HCT116 (cell line): ENCODE data around the gene KIF5A. TPM values are rescaled to one million over a fixed set of nuclear protein-coding genes. Genes with fewer than 3 reads are reported as not detected.

Experiments used
- ATAC-seq: fragments of 200-7000 bp; cut with Tn5 transposase; 2 replicates; pipeline ENCODE4 v1.9.1; 2020; ENCODE audit warnings: mild to moderate bottlenecking, moderate library complexity
- BruUV-seq: library from RNA; stranded (reverse); fragments of 400-500 nt; replicated peaks from 2 replicates; lab custom pipeline; 2021; lab: Mats Ljungman, UMichigan
- CTCF ChIA-PET: fragments of 300-600 bp; sonication (Branson Sonifier 250); formaldehyde crosslinking; loops from one replicate; lab custom pipeline; 2021; ENCODE audit warnings: antibody characterized with exemption; lab: Charles Lee
- POLR2A ChIA-PET: fragments of 300-600, 350-600 bp; sonication (Branson Sonifier 250); formaldehyde crosslinking; loops from one replicate; lab custom pipeline; 2021; ENCODE audit warnings: antibody characterized with exemption; lab: Charles Lee
- RAD21 ChIA-PET, 2 experiments: fragments of 300-600 bp; sonication (Branson Sonifier 250); formaldehyde crosslinking; loops; one replicate each; lab custom pipeline; 2023; ENCODE audit warnings: low total read pairs in 2 of 2; ENCODE audit not compliant: uncharacterized antibody in 2 of 2, unreplicated experiment in 2 of 2, low non-redundant PET in 1 of 2; lab: Charles Lee
- DNase-seq: peaks from one replicate; pipeline ENCODE4 v3.0.0-alpha.2; 2010; ENCODE audit warnings: low read depth, low spot score
- H2AFZ ChIP-seq: fragments of 200-600 bp; shearing (Covaris generic), sonication (generic); 2 replicates; pipeline ENCODE4 v1.6.1; 2017; ENCODE audit warnings: low read depth, mixed run types, mixed read lengths, antibody characterized with exemption, low read length; ENCODE audit not compliant: poor library complexity, severe bottlenecking
- H3K27ac ChIP-seq: 2 replicates; pipeline ENCODE4 v1.5.1; 2012; ENCODE audit warnings: low read depth, low read length
- H3K27me3 ChIP-seq: fragments of 200-600 bp; sonication (generic); 2 replicates; pipeline ENCODE4 v1.6.1; 2016; ENCODE audit warnings: mixed run types, low read length, mixed read lengths; ENCODE audit not compliant: insufficient read depth
- H3K36me3 ChIP-seq, 2 experiments: fragments of 200-500 bp in 1 of 2; fragments of 200-600 bp in 1 of 2; sonication (Bioruptor generic) in 1 of 2; sonication (generic) in 1 of 2; 2 replicates each; pipeline versions ENCODE4 v1.5.1 to v1.6.1; 2014 to 2016; ENCODE audit warnings: low read length in 2 of 2, inconsistent platforms in 1 of 2, mixed read lengths in 1 of 2, mixed run types in 1 of 2; ENCODE audit not compliant: insufficient read depth in 2 of 2, control insufficient read depth in 1 of 2
- H3K4me1 ChIP-seq, 2 experiments: fragments of 200-600 bp in 1 of 2; sonication (generic) in 1 of 2; 2 replicates each; pipeline versions ENCODE4 v1.5.1 to v1.6.1; 2012 to 2017; ENCODE audit warnings: low read length in 2 of 2, inconsistent platforms in 1 of 2, mild to moderate bottlenecking in 1 of 2, mixed read lengths in 1 of 2, mixed run types in 1 of 2, moderate library complexity in 1 of 2; ENCODE audit not compliant: insufficient read depth in 2 of 2, control insufficient read depth in 1 of 2
- H3K4me2 ChIP-seq: fragments of 200-600 bp; sonication (generic); 2 replicates; pipeline ENCODE4 v1.6.1; 2017; ENCODE audit warnings: mixed run types, low read length, mixed read lengths
- H3K4me3 ChIP-seq, 2 experiments: fragments of 200-600 bp in 1 of 2; sonication (generic) in 1 of 2; replicated peaks in 1 of 2; 2 replicates each; pipeline ENCODE4 v1.5.1; 2011 to 2016; ENCODE audit warnings: low read length in 2 of 2, control low read depth in 1 of 2, low read depth in 1 of 2, mild to moderate bottlenecking in 1 of 2, mixed read lengths in 1 of 2, mixed run types in 1 of 2
- H3K79me2 ChIP-seq: fragments of 200-600 bp; sonication (generic); 2 replicates; pipeline ENCODE4 v1.6.1; 2017; ENCODE audit warnings: mild to moderate bottlenecking, mixed run types, low read length, moderate library complexity, mixed read lengths; ENCODE audit not compliant: insufficient read depth
- H3K9ac ChIP-seq: fragments of 200-600 bp; sonication (generic); 2 replicates; pipeline ENCODE4 v1.6.1; 2016; ENCODE audit warnings: low read length, mixed read lengths
- H3K9me2 ChIP-seq: fragments of 200-600 bp; sonication (generic), shearing (Covaris generic); 2 replicates; pipeline ENCODE4 v1.6.1; 2017; ENCODE audit warnings: mixed run types, mild to moderate bottlenecking, moderate library complexity; ENCODE audit not compliant: insufficient read depth
- H3K9me3 ChIP-seq, 2 experiments: fragments of 200-500 bp in 1 of 2; fragments of 200-600 bp in 1 of 2; sonication (Bioruptor generic) in 1 of 2; sonication (generic) in 1 of 2; 2 replicates each; pipeline ENCODE4 v1.6.1; 2014 to 2017; ENCODE audit warnings: low read length in 2 of 2, mixed read lengths in 2 of 2, inconsistent platforms in 1 of 2, low read depth in 1 of 2, mild to moderate bottlenecking in 1 of 2, mixed run types in 1 of 2, moderate library complexity in 1 of 2; ENCODE audit not compliant: control insufficient read depth in 1 of 2, insufficient read depth in 1 of 2
- H4K20me1 ChIP-seq: fragments of 200-600 bp; sonication (generic), shearing (Covaris generic); 2 replicates; pipeline ENCODE4 v1.6.1; 2017; ENCODE audit warnings: mixed run types, mild to moderate bottlenecking, moderate library complexity; ENCODE audit not compliant: insufficient read depth
- CBX3 ChIP-seq: IDR thresholded peaks from 2 replicates; pipeline ENCODE4 v1.6.1; 2012; ENCODE audit warnings: low read depth
- CEBPB ChIP-seq: IDR thresholded peaks from 2 replicates; pipeline ENCODE4 v1.6.1; 2012; ENCODE audit warnings: low read depth
- CTCF ChIP-seq, 3 experiments: fragments of 200-600 bp in 1 of 3; sonication (generic) in 1 of 3; IDR thresholded peaks in 2 of 3; conservative IDR thresholded peaks in 1 of 3; 2 replicates each; pipeline ENCODE4 v1.5.1; 2012 to 2017; ENCODE audit warnings: low read depth in 2 of 3, low read length in 2 of 3, antibody characterized with exemption in 1 of 3, borderline replicate concordance in 1 of 3, control low read depth in 1 of 3, mild to moderate bottlenecking in 1 of 3, mixed read lengths in 1 of 3, mixed run types in 1 of 3, moderate library complexity in 1 of 3; ENCODE audit not compliant: insufficient read depth in 1 of 3
- ELF1 ChIP-seq: IDR thresholded peaks from 2 replicates; pipeline ENCODE4 v1.6.1; 2012; ENCODE audit warnings: low read depth, borderline replicate concordance
- EZH2phosphoT487 ChIP-seq: fragments of 200-600 bp; IDR thresholded peaks from 2 replicates; pipeline ENCODE4 v1.6.1; 2018; ENCODE audit warnings: antibody characterized with exemption, borderline replicate concordance
- FOSL1 ChIP-seq: IDR thresholded peaks from 2 replicates; pipeline ENCODE4 v1.6.1; 2012; ENCODE audit warnings: low read depth
- JUND ChIP-seq: IDR thresholded peaks from 2 replicates; pipeline ENCODE4 v1.6.1; 2012
- POLR2A ChIP-seq: IDR thresholded peaks from 2 replicates; pipeline ENCODE4 v1.7.0; 2011; ENCODE audit warnings: borderline replicate concordance; ENCODE audit not compliant: insufficient read depth, insufficient read length; ENCODE audit errors: extremely low read depth
- POLR2AphosphoS5 ChIP-seq: IDR thresholded peaks from 2 replicates; pipeline ENCODE4 v1.6.1; 2011; ENCODE audit warnings: mild to moderate bottlenecking, low read depth, low read length, moderate library complexity
- RAD21 ChIP-seq: IDR thresholded peaks from 2 replicates; pipeline ENCODE4 v1.6.1; 2012; ENCODE audit warnings: low read depth, mild to moderate bottlenecking
- SIN3A ChIP-seq: IDR thresholded peaks from 2 replicates; pipeline ENCODE4 v1.6.1; 2012; ENCODE audit warnings: low read depth
- SRF ChIP-seq: IDR thresholded peaks from 2 replicates; pipeline ENCODE4 v1.6.1; 2012; ENCODE audit warnings: low read depth
- TCF7L2 ChIP-seq: IDR thresholded peaks from 2 replicates; pipeline ENCODE4 v1.7.0; 2011; ENCODE audit warnings: borderline replicate concordance, inconsistent platforms; ENCODE audit not compliant: insufficient read depth, insufficient read length; ENCODE audit errors: extremely low read depth
- YY1 ChIP-seq: IDR thresholded peaks from 2 replicates; pipeline ENCODE4 v1.6.1; 2011; ENCODE audit warnings: low read length, low read depth, moderate library complexity, mild to moderate bottlenecking; ENCODE audit not compliant: insufficient replicate concordance; ENCODE audit errors: extremely low read depth
- ZFX ChIP-seq: fragments of 450-650 bp; IDR thresholded peaks from 2 replicates; pipeline ENCODE4 v1.6.1; 2017
- ZNF274 ChIP-seq: fragments of 200-500 bp; sonication (Bioruptor generic); IDR thresholded peaks from 2 replicates; pipeline ENCODE4 v1.6.1; 2014; ENCODE audit warnings: mild to moderate bottlenecking, low read depth, low read length, inconsistent platforms
- intact Hi-C: fragments of 100-400 bp; cut with micrococcal nuclease; formaldehyde crosslinking; loops from 2 replicates; pipeline ENCODE4 v1.10.0; 2022
- total RNA-seq: library from RNA; stranded (reverse); gene quantifications from one replicate; pipeline ENCODE4 v1.2.1, GENCODE V29; 2021; ENCODE audit not compliant: unreplicated experiment
- TF ChIP-seq, protein P1 (sequence below): IDR thresholded peaks from 2 replicates; pipeline ENCODE4 v1.6.1; 2012
- TF ChIP-seq, protein P2 (sequence below): IDR thresholded peaks from 2 replicates; pipeline ENCODE4 v1.6.1; 2012; ENCODE audit warnings: low read depth
- TF ChIP-seq, protein P3 (sequence below): IDR thresholded peaks from 2 replicates; pipeline ENCODE4 v1.6.1; 2012

Gene KIF5A
- total RNA-seq, 1 experiment from 2014 or later = 5.2 TPM

- no peak overlapping the region for H2AFZ ChIP-seq
- TF ChIP-seq CEBPB (no peak), EZH2phosphoT487 (no peak), POLR2AphosphoS5 (no peak), TCF7L2 (no peak), FOSL1 (no peak), ELF1 (no peak), SRF (no peak), RAD21 (no peak), CBX3 (no peak), POLR2A (no peak), YY1 (no peak), JUND (no peak), ZFX (no peak), ZNF274 (no peak), CTCF (IDR thresholded peaks at IDR 0.05 in 2 of 3, conservative IDR thresholded peaks at IDR 0.05 in 1 of 3; ENCODE audit: borderline replicate concordance in 1 of 3, insufficient read depth in 1 of 3, low read depth in 2 of 3, low read length in 2 of 3) (no peak), SIN3A (no peak)
- TF ChIP-seq, protein P1, sequence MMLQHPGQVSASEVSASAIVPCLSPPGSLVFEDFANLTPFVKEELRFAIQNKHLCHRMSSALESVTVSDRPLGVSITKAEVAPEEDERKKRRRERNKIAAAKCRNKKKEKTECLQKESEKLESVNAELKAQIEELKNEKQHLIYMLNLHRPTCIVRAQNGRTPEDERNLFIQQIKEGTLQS = no peak
- TF ChIP-seq, protein P2, sequence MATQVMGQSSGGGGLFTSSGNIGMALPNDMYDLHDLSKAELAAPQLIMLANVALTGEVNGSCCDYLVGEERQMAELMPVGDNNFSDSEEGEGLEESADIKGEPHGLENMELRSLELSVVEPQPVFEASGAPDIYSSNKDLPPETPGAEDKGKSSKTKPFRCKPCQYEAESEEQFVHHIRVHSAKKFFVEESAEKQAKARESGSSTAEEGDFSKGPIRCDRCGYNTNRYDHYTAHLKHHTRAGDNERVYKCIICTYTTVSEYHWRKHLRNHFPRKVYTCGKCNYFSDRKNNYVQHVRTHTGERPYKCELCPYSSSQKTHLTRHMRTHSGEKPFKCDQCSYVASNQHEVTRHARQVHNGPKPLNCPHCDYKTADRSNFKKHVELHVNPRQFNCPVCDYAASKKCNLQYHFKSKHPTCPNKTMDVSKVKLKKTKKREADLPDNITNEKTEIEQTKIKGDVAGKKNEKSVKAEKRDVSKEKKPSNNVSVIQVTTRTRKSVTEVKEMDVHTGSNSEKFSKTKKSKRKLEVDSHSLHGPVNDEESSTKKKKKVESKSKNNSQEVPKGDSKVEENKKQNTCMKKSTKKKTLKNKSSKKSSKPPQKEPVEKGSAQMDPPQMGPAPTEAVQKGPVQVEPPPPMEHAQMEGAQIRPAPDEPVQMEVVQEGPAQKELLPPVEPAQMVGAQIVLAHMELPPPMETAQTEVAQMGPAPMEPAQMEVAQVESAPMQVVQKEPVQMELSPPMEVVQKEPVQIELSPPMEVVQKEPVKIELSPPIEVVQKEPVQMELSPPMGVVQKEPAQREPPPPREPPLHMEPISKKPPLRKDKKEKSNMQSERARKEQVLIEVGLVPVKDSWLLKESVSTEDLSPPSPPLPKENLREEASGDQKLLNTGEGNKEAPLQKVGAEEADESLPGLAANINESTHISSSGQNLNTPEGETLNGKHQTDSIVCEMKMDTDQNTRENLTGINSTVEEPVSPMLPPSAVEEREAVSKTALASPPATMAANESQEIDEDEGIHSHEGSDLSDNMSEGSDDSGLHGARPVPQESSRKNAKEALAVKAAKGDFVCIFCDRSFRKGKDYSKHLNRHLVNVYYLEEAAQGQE = no peak
- TF ChIP-seq, protein P3, sequence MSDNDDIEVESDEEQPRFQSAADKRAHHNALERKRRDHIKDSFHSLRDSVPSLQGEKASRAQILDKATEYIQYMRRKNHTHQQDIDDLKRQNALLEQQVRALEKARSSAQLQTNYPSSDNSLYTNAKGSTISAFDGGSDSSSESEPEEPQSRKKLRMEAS = no peak
- ChIA-PET POLR2A (no interaction called here), RAD21 (no interaction called here), CTCF (no interaction called here)
- H3K36me3 ChIP-seq = no peaks in the 10 kb centered on the region
- no peak overlapping the region for H3K9ac ChIP-seq
- no peaks in the 10 kb centered on the region for H4K20me1 ChIP-seq
- intact Hi-C loops = no loop called here
- ATAC-seq (no peak), DNase-seq (no peak)
- no peak overlapping the region for H3K4me3 ChIP-seq
- no peaks in the 10 kb centered on the region for H3K9me3 ChIP-seq
- BruUV-seq = no TSS peak
- H3K27me3 ChIP-seq = no peaks in the 10 kb centered on the region
- H3K4me2 ChIP-seq = peak overlapping the region; percentile 32
- no peaks in the 10 kb centered on the region for H3K79me2 ChIP-seq
- H3K27ac ChIP-seq = no peak overlapping the region
- no peaks in the 10 kb centered on the region for H3K9me2 ChIP-seq
- H3K4me1 ChIP-seq = peaks cover 3 to 30% of the 10 kb centered on the region in 2 experiments; a peak in 3 of 4 replicates
These were observed 3.0 kb downstream of the KIF5A start for GRCh38 chr12:57552835-57553313.
